Vagina (tissue), 2 donors: ENCODE measurements around the gene ACADS.

Experiments used
- CTCF ChIP-seq, 3 experiments: fragments of 450-650 bp in 2 of 3; fragments of 200-600 bp in 1 of 3; sonication (generic) in 1 of 3; IDR thresholded peaks; one replicate each; pipeline ENCODE4 v1.5.1; 2017 to 2019; ENCODE audit warnings: antibody characterized with exemption in 3 of 3, mild to moderate bottlenecking in 2 of 3, moderate library complexity in 2 of 3
- POLR2AphosphoS5 ChIP-seq, 2 donors: sonication (generic); formaldehyde crosslinking; IDR thresholded peaks; one replicate each; pipeline ENCODE4 v1.9.0; 2017; ENCODE audit warnings: antibody characterized with exemption in 2 of 2, mild to moderate bottlenecking in 2 of 2, low read depth in 1 of 2; ENCODE audit not compliant: insufficient read depth in 1 of 2

- TF ChIP-seq CTCF (IDR thresholded peaks at IDR 0.05) (no peak), POLR2AphosphoS5 (IDR thresholded peaks at IDR 0.05; ENCODE audit: insufficient read depth in 1 of 2, low read depth in 1 of 2) (peak; percentile 82 to 93)
These were observed 38.7 kb upstream of the ACADS start, which contains the start of gene MLEC for GRCh38 chr12:120686690-120687577.
